Omental fat pad (tissue), 4 donors: Measurements from ENCODE around the gene WNT5A. TPM values are rescaled to one million over a fixed set of nuclear protein-coding genes. Genes with fewer than 3 reads are reported as not detected.

Source experiments
- ATAC-seq: fragments of 150-250 bp; one replicate; pipeline ENCODE4 v1.9.1; 2016; ENCODE audit warnings: mild to moderate bottlenecking, moderate library complexity; ENCODE audit not compliant: low FRiP score
- DNase-seq: peaks from one replicate; pipeline ENCODE4 v3.0.0-alpha.2; 2019; ENCODE audit warnings: low spot score
- total RNA-seq, 4 donors: library from RNA; depleted of rRNA; stranded (reverse); fragments of >200 nt; gene quantifications; one replicate each; pipeline ENCODE4 v1.1.0, GENCODE V29; 2016
- TF ChIP-seq, protein P1 (sequence below), 3 donors: fragments of 450-650 bp; IDR thresholded peaks; one replicate each; pipeline ENCODE4 v1.5.1; 2016 to 2017; ENCODE audit warnings: antibody characterized with exemption in 3 of 3, mild to moderate bottlenecking in 3 of 3, moderate library complexity in 2 of 3

WNT5A gene
- total RNA-seq, 4 donors from 2014 or later = 2.5 to 52.0 (median 7.3) TPM

DNA sequence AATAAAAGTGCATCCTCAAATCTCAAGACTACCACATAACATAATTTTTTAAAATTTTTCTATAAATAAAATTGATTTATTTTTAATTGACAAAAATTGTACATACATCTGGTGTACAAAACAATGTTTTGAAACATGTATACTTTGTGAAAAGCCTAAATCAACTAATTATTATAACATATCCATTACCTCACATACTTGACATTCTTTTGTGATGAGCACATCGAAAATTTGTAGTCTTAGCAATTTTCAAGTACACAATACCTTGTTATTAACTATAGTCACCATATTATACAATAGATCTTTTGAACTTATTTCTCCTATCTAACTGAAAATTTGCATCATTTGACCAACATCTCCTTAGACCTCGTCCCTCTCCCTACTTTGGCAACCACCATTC is 7.9 kb upstream of the WNT5A start:
- ATAC-seq (no peak), DNase-seq (no peak)
- TF ChIP-seq, protein P1, sequence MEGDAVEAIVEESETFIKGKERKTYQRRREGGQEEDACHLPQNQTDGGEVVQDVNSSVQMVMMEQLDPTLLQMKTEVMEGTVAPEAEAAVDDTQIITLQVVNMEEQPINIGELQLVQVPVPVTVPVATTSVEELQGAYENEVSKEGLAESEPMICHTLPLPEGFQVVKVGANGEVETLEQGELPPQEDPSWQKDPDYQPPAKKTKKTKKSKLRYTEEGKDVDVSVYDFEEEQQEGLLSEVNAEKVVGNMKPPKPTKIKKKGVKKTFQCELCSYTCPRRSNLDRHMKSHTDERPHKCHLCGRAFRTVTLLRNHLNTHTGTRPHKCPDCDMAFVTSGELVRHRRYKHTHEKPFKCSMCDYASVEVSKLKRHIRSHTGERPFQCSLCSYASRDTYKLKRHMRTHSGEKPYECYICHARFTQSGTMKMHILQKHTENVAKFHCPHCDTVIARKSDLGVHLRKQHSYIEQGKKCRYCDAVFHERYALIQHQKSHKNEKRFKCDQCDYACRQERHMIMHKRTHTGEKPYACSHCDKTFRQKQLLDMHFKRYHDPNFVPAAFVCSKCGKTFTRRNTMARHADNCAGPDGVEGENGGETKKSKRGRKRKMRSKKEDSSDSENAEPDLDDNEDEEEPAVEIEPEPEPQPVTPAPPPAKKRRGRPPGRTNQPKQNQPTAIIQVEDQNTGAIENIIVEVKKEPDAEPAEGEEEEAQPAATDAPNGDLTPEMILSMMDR (IDR thresholded peaks at IDR 0.05) = no peak

DNA sequence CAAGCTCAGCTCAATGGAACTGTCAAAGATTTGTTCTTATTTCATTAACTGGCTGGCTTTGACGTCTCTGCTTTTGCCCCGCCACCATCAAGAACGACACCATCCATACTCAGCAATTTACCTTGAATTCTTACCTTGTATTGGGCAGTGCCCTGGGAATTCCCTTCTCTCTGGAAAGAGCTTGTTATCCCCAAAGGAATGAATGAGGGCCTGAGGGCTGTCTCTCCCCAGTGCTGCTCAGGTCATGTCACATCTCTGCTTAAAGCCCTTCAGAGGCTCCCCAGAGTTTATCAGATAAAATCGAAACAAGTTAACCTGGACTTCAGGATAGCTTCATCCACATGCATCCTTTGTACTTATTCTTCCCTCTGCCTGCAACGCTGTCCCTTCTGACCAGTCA is 5.9 kb upstream of the WNT5A start:
- DNase-seq (no peak), ATAC-seq (no peak)
- TF ChIP-seq, protein P1 (IDR thresholded peaks at IDR 0.05) = no peak

DNA sequence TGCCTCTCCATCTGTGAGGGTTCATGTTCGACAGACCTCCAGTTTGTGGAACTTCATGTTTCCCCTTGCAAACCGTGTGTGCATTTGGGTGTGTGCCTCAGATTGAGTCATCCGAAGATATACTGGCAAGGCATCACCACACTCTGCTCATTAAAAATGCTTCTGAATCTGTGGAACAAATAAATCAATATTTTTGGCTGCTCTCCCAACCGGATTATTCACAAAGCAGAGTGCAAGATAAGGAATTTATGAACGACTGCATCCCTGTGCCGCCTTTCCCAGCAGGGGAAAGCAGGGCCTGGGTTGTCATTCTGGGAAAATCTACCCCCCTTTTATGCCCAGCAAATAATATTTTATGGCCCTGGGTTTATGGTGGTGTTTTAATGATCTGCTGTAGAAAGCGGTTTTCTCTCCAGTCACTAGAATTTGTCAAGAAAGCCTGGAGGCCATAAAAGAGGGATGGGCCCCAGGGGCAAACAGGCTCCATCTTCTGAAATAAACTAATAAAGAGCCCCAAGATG is 4.2 kb upstream of the WNT5A start:
- no peak for DNase-seq
- ATAC-seq = peak; percentile 62
- TF ChIP-seq, protein P1 (IDR thresholded peaks at IDR 0.05) = no peak

DNA sequence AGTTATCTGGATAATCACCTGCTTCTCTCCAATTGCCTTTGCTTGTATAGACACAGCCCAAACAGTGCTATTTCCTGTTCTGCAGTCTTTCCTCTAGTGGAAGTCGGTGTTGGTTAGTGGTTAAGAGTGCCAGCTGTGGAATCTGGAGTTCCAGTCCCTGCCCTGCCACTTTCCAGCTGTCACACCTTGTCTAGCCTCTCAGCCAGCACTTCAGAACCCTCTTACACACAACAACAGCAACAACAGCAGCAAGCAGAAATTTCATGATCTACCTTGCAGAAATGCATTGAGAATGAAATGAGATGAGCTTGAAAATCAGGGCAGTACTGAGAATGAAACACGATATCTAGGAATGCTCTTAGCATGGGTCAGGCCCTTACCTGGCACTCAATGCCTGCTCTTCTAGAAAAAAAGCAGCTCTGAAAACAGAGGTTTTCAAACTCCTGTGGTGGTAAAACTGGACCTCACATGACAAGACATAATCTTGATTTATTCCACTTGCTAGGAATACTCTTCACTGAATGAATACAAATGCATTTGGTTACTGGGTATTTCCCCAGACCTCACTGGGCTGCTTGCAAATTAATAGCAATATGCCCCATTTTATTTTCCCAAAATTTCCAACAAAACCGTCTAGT is 3.3 kb upstream of the WNT5A start:
- ATAC-seq (no peak), DNase-seq (no peak)
- TF ChIP-seq, protein P1 (IDR thresholded peaks at IDR 0.05) = no peak

DNA sequence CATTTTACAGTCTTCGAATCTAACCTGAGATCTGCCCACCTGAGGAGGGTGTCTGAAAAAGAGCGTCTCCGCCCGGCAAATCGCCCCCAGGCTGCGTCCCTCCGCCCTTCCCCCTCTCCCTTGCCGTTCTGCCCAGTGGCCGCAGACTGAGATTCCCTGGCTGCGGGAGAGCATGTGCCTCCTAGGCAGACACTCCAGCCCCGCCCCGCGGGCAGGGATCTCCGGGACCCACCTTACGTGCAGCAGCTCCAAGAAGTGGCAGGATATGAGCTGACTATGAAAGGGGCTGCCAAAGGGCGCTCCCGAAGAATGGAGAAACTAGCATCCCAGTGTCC is 2.7 kb upstream of the WNT5A start:
- ATAC-seq (no peak), DNase-seq (no peak)
- TF ChIP-seq, protein P1 (IDR thresholded peaks at IDR 0.05) = no peak

DNA sequence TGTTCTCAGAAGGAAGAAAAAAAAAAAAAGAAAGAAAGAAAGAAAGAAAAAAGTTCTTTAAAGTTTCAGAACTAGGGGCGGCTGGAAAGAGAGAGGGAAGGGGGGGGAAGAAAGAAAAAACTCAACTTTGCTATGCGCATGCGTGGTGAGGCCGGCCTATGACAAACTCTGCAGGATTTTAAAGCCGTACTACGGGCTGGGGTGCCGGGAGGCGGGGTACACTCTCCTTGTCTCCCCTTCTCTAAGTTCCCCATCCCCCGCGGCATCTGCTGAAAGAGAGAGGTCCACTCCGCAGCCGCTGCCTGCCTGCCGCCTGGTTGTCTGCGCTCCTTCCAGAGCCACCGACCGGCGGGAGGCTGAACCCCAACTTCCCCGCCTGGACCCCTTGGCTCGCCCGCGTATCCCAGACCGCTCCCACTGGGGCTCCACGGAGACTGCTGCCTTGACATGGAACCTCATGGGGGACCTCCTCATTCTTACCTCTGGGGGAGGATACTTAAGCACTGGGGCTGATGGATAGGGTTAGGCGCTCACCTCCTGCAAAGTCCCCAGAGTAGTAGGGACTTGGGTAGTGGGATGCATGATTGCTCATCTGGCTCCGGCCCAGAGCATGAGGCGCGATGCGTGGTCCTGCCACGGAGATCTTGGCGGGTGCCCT is 1.4 kb upstream of the WNT5A start:
- DNase-seq (no peak), ATAC-seq (no peak)
- TF ChIP-seq, protein P1 (IDR thresholded peaks at IDR 0.05) = no peak
